Measurements from ENCODE around the gene ZBTB26.

The ZBTB26 gene

GRCh38 chr9:122866079-122866478 lies 65.2 kb downstream of the ZBTB26 start:
- Mint-ChIP-seq H3K27me3 (ENCODE audit: low read depth, poor library complexity) (no peaks in the 10 kb centered on the region), H3K36me3 (ENCODE audit: low read depth) (peaks cover 81% of the 10 kb centered on the region), H3K4me1 (no peaks in the 10 kb centered on the region), H3K9me3 (peaks cover 26% of the 10 kb centered on the region), H3K27ac (no peak overlapping the region), H3K4me3 (no peak overlapping the region)
- DNase-seq, result no peak
- TF ChIP-seq CTCF (IDR thresholded peaks at IDR 0.05), result no peak

Measured in nephron progenitor cell (in vitro differentiated cells).